ENCODE data around the gene PADI1. TPM values are rescaled to one million over a fixed set of nuclear protein-coding genes. Genes with fewer than 3 reads are reported as not detected.

The PADI1 gene
- total RNA-seq, 1 donor from 2014 or later: not detected

DNA sequence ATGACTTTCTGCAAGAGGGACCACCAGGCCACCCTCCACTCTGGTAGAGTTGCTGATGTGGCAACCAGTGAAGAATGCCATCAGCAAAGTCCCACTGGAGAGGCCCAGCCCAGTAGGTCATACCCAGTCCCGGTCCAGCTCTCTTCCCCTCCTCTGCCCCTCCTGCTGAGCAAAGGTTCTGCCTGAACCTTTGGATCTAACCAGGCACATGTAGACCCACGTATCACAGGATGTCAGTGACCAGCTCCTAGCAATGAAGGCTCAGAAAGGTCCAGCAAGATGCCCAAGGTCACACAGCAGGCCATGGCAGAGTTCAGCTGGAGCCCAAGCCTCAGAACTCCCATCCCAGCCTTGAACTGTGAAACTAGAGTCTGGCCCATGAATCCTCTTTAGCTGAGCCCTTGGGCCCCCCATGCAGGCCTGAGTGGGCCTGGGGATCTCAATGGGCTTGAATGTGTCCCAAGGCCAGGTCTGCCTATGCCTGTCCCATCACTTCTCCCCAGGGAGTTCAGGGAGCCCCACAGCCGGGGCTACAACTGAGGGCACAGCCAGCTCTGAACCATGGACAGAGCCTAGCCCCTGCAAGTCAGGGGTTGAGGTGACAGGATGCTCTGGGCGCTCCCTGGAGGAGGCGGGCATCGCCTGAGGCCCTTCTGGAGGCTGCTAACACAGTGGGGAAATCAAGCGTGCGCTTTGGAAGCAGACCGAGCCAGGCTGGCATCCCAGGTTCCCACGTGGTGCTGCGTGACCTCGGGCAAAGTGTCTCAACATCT, 21.4 kb upstream of the PADI1 start:
- no peak for DNase-seq

GRCh38 chr1:17184161-17184665, 20.7 kb upstream of the PADI1 start:
- DNase-seq: no peak

DNA sequence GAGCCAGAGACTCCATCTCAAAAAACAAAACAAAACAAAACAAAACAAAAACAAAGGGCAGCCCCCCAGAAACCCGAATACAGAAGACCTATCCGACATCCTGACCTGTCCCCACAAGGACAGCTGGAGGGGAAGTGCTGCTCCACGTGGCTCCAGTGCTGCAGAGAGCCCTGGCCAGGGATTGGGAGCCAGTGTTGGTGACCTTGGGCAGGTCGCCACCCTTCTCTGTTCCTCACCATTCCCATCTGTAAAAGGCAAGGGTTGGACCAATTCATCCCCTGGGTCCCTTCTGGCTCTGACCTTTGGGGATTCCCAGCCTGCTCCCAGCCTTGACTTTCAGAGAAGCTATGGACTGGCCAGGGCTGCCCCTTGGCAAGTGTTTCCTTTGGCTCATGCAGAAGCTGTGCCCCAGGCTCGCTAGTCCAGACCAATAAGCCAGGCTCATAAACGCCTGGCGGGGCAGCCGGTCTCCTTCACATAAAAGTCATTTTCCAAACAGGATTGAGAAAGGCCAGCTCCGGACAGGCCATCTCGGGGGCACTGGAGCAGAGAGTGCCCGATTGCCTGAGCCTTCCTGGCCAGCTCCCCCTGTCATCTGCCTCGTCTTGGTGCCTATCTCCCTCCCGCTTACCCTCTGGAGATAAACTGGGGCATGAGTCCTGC, 20.0 kb upstream of the PADI1 start:
- DNase-seq: no peak

- no peak for DNase-seq
Measured at GRCh38 chr1:17185485-17185860, 19.5 kb upstream of the PADI1 start.

DNA sequence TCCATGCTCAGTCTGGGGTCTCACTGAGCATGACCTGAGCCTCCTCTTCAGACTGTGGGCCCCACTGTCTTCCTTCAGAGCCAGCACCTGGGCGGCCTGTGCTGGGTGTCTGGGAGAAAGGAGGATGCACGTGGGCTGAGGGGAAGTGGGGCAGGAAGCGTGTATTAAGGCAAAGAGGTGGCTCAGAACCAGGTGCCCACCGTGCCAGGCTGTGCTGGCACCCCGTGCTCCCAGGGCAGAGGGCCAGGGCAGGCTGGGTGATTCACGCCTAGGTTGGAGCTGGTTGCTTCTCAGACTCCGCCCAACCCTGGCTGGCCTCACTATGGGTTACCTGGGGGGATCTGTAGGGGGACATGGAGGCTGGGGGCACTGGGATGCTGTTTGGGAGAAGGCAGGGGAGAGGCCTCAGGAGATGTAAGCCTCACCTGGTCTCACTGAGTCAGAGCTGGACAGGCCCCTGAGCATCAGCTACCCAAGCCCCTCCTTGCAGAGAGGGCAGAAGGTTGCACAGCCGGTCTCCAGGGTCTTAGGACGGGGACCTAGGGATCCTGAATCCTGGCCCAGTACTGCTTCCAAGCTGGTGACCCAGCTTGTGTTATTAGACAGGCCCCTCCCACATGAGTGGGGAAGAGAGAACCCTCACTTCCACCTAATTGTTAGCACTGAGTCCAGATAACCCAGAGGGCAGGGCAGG, 18.6 kb upstream of the PADI1 start:
- no peak for DNase-seq

GRCh38 chr1:17187051-17187450, 17.9 kb upstream of the PADI1 start:
- DNase-seq: no peak

GRCh38 chr1:17188217-17188616, 16.7 kb upstream of the PADI1 start:
- DNase-seq: no peak

DNA sequence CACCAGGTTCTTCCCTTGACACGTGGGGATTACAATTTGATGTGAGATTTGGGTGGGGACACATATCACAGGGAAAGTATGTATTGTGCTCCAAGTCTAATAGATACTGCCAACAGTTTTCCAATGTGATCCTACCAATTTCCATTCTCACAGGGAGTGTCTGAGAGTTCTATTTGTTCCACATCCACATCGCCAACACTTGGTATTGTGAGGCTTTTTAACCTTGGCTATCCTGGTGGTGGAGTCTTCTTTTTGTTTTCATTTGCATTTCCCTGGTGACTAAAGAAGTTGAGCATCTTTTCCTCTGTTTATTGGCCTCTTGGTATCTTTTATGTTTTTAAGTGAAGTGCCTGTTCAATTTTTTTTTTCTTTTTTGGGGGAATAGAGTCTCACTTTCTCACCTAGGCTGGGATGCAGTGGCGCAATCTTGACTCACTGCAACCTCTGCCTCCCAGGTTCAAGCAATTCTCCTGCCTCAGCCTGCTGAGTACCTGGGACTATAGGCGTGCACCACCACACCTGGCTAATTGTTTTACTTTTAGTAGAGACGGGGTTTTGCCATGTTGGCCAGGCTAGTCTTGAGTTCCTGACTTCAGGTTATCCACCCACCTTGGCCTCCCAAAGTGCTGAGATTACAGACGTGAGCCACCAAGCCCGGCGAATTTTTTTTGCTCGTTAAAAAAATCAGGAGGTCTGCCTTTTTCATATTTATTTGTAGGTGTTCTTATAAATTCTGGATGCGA, 15.9 kb upstream of the PADI1 start:
- DNase-seq: no peak

GRCh38 chr1:17189632-17189990, 15.3 kb upstream of the PADI1 start:
- DNase-seq: no peak

DNA sequence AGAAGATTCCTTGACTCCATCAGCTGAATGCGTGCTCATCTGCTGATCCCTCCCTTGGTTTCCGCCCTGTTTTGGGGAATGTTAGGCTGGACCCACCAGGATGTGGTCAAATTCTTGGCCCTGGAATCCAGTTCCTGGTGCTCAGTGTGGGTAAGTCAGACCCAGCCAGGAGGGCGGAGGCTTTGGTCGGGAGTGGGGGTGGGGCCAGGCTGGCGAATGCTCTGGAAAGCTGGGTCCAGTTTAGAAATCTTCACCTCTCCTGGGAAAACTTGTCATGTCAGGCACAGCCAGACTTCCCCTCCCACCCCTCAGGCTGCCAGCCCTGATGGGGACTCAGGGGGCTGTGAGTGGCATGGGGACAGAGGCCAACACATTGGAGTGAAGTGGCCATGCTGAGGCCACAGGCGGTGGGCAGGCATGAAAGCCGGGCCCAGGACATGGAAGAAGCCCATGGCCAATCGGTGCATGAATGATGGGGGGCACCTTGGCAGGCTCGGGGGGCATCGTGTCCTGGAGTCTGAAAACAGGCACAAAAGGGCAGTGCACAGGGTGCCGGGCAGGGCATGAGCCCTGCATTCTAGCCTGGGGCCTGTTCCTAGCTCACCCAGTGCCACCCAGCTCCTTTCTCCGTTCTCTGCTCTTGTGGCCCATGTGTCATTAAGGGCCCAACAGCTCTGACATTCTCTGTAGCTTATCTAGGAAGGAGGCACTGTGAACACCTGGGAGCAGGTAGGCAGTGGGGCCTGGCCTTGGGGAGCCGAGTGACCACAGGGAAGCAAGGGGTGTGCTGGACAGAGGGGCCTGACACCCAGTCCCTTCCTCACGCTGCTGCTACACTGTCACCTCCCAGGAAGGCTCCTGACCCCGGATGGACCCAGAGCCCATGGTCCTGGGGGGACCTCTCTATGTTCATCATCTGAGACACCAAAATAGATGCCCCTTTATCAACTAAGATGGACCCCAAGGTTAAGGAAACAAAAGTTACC, 14.6 kb upstream of the PADI1 start:
- no peak for DNase-seq

DNA sequence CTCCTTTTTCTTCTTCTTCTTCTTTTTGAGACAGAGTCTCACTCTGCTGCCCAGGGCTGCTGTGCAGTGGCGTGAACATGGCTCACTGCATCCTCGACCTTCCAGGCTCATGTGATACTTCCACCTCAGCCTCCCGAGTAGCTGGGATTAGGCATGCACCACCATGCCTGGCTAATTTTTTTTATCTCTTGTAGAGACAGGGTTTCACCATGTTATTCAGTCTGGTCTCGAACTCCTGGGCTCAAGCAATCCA, 13.0 kb upstream of the PADI1 start:
- no peak for DNase-seq

GRCh38 chr1:17192394-17193221, 12.3 kb upstream of the PADI1 start:
- no peak for DNase-seq

GRCh38 chr1:17193222-17194132, 11.5 kb upstream of the PADI1 start:
- DNase-seq: no peak

GRCh38 chr1:17194133-17194475, 10.8 kb upstream of the PADI1 start:
- no peak for DNase-seq

- no peak for DNase-seq
Measured at GRCh38 chr1:17194615-17195528, 10.1 kb upstream of the PADI1 start.

DNA sequence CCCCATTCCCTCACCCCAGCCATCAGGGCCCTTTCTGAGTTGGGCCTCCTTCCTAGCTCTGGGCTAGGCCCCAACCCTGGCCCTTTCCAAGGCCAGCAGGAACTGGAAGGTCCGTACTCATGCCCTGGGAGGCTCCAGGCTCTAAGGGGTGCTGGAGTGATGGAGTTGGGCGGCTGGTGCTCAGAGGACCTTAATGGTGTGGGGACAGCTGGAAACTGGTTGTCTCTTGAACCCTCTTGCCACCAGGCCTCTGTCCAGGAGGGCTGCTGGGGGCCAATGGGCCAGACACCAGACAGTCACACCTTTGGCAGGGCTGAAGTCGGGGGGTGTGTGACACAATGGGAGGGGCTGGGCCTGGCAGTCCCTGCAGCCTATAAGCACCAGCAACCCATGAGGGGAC, 9.2 kb upstream of the PADI1 start:
- no peak for DNase-seq

DNA sequence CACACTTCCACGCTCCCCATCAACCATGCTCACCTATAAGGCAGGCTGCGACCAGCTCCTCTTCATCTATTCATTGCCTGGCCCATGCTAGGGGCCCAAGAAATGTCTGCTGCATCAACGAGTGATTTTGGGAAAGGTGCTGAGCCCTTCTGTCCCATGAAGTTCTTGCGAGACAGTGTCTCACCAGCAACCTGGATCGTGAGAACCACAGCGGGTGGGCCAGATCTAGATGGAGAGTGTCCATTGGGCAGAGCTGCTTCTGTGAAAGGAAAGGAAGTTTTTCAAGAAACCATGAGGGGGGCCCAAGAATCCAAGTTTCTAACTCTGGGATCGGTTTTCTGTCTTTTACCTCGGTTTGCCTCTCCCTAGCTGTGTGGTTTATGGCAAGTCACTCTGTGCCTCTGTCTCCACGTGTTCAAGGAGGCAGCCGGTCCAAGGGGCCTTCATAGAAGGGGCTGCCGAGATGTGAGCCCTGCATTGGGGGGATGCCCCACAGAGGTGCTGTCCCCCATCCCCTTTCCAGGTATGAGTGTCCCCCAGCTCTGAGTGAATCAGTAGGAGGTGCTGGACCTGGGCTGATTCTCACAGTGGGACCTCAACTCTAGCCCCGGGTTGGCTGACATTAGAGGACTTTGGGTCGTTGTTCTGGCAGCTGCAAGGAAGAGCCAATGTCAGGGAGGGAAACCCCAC, 8.3 kb upstream of the PADI1 start:
- no peak for DNase-seq

DNA sequence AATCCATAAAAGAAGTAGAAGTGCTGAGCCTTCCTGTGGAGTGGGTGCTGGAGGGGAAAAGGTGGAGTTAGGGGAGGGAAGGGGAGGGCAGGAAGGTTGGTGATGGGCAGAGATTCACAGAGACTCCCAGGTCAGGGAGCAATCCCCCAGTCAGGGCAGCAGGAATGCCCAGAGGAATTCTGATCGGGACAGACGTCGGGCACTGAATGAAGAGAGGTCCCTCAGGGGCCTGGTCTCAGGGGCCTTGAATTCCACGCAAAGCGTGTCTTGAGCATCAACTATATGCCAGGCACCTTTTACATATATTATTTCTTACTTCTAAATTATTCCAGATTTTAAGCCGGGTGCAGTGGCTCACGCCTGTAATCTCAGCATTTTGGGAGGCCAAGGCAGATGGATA, 7.2 kb upstream of the PADI1 start:
- DNase-seq: no peak

Data from occipital lobe (tissue), 2 donors.